LNCaP clone FGC (cell line): ENCODE results near the gene CXCL17.

Experiments
- DNase-seq: peaks from one replicate; pipeline ENCODE4 v3.0.0-alpha.2; 2011; ENCODE audit warnings: low read depth
- H3K4me3 ChIP-seq: 2 replicates; pipeline ENCODE4 v1.5.1; 2011; ENCODE audit warnings: mild to moderate bottlenecking, low read depth, low read length, control low read depth
- CTCF ChIP-seq: IDR thresholded peaks from 2 replicates; pipeline ENCODE4 v1.5.1; 2012; ENCODE audit warnings: mild to moderate bottlenecking; ENCODE audit not compliant: control insufficient read depth, insufficient read depth; ENCODE audit errors: extremely low read depth

The CXCL17 gene

GRCh38 chr19:42424345-42424707 lies 18.4 kb downstream of the CXCL17 start:
- TF ChIP-seq CTCF: no peak
- H3K4me3 ChIP-seq: no peak overlapping the region
- DNase-seq: no peak

GRCh38 chr19:42423462-42424344 lies 19.0 kb downstream of the CXCL17 start:
- TF ChIP-seq CTCF: no peak
- H3K4me3 ChIP-seq: no peak overlapping the region
- DNase-seq: no peak

GRCh38 chr19:42422901-42423461 lies 19.8 kb downstream of the CXCL17 start:
- H3K4me3 ChIP-seq: no peak overlapping the region
- DNase-seq: no peak
- TF ChIP-seq CTCF: no peak

- no peak overlapping the region for H3K4me3 ChIP-seq
- no peak for TF ChIP-seq CTCF
- no peak for DNase-seq
Measured at GRCh38 chr19:42422092-42422900, 20.4 kb downstream of the CXCL17 start.

- no peak for DNase-seq
- H3K4me3 ChIP-seq: no peak overlapping the region
Measured at GRCh38 chr19:42421591-42422031, 21.1 kb downstream of the CXCL17 start.

GRCh38 chr19:42421101-42421500 lies 21.6 kb downstream of the CXCL17 start:
- no peak for DNase-seq
- no peak overlapping the region for H3K4me3 ChIP-seq
- no peak for TF ChIP-seq CTCF

More at GRCh38 chr19:42421591-42422031, 21.1 kb downstream of the CXCL17 start:
- no peak for TF ChIP-seq CTCF
